ENCODE data around the gene PPARD. TPM values are rescaled to one million over a fixed set of nuclear protein-coding genes. Genes with fewer than 3 reads are reported as not detected.

Gene PPARD
- total RNA-seq, 4 donors from 2014 or later: 17.3 to 40.3 (median 35.9) TPM

- intact Hi-C loops (cut with DNase I): no loop called here
- Histone ChIP-seq H3K27ac (no peak overlapping the region), H3K4me1 (peaks cover 0 to 4% of the 10 kb centered on the region in 2 donors), H3K36me3 (no peaks in the 10 kb centered on the region), H3K9me3 (no peaks in the 10 kb centered on the region), H3K4me3 (replicated peaks in 1 of 3) (no peak overlapping the region), H3K27me3 (no peaks in the 10 kb centered on the region)
- no peak for TF ChIP-seq CTCF (IDR thresholded peaks at IDR 0.05)
- no peak for TF ChIP-seq POLR2A (IDR thresholded peaks at IDR 0.05)
- DNase-seq: no peak
- WGBS, 2 donors: 43 to 49% methylated on average over 3 of the region's 3 CpGs
Observed at GRCh38 chr6:35439308-35439707, 97.0 kb downstream of the PPARD start.

GRCh38 chr6:35441205-35441604 lies 98.8 kb downstream of the PPARD start:
- no peaks in the 10 kb centered on the region for H3K9me3 ChIP-seq
- DNase-seq: no peak
- 89 to 91% methylated on average over 3 of the region's 3 CpGs for WGBS, 2 donors
- no peaks in the 10 kb centered on the region for H3K4me1 ChIP-seq
- no peak overlapping the region for H3K4me3 ChIP-seq (replicated peaks in 1 of 3)
- intact Hi-C loops (cut with DNase I): no loop called here
- H3K27me3 ChIP-seq: no peaks in the 10 kb centered on the region
- no peaks in the 10 kb centered on the region for H3K36me3 ChIP-seq
- no peak overlapping the region for H3K27ac ChIP-seq
- TF ChIP-seq POLR2A (IDR thresholded peaks at IDR 0.05): no peak
- no peak for TF ChIP-seq CTCF (IDR thresholded peaks at IDR 0.05)

GRCh38 chr6:35441642-35442041 lies 99.3 kb downstream of the PPARD start:
- H3K4me3 ChIP-seq (replicated peaks in 1 of 3): no peak overlapping the region
- no peaks in the 10 kb centered on the region for H3K9me3 ChIP-seq
- H3K4me1 ChIP-seq: no peaks in the 10 kb centered on the region
- no peak for TF ChIP-seq POLR2A (IDR thresholded peaks at IDR 0.05)
- TF ChIP-seq CTCF (IDR thresholded peaks at IDR 0.05): no peak
- intact Hi-C loops (cut with DNase I): no loop called here
- H3K27ac ChIP-seq: no peak overlapping the region
- DNase-seq: no peak
- H3K27me3 ChIP-seq: no peaks in the 10 kb centered on the region
- WGBS, 2 donors: 91 to 99% methylated on average over 4 of the region's 4 CpGs
- no peaks in the 10 kb centered on the region for H3K36me3 ChIP-seq

GRCh38 chr6:35442693-35443092 lies 100.3 kb downstream of the PPARD start:
- Histone ChIP-seq H3K9me3 (no peaks in the 10 kb centered on the region), H3K4me1 (no peaks in the 10 kb centered on the region), H3K27ac (no peak overlapping the region), H3K4me3 (replicated peaks in 1 of 3) (no peak overlapping the region), H3K36me3 (no peaks in the 10 kb centered on the region), H3K27me3 (no peaks in the 10 kb centered on the region)
- WGBS, 2 donors: 76 to 80% methylated on average over 4 to 5 of the region's 5 CpGs
- no peak for DNase-seq
- TF ChIP-seq CTCF (IDR thresholded peaks at IDR 0.05) (no peak), POLR2A (IDR thresholded peaks at IDR 0.05) (no peak)
- intact Hi-C loops (cut with DNase I): no loop called here

GRCh38 chr6:35443341-35444030 lies 101.1 kb downstream of the PPARD start:
- intact Hi-C loops (cut with DNase I): no loop called here
- TF ChIP-seq CTCF (IDR thresholded peaks at IDR 0.05) (no peak), POLR2A (IDR thresholded peaks at IDR 0.05) (no peak)
- 83 to 94% methylated on average over 6 to 9 of the region's 9 CpGs for WGBS, 2 donors
- DNase-seq: no peak
- Histone ChIP-seq H3K36me3 (no peaks in the 10 kb centered on the region), H3K4me1 (no peaks in the 10 kb centered on the region), H3K4me3 (replicated peaks in 1 of 3) (no peak overlapping the region), H3K27ac (no peak overlapping the region), H3K27me3 (no peaks in the 10 kb centered on the region), H3K9me3 (no peaks in the 10 kb centered on the region)

All from thyroid gland (tissue), 4 donors.